SK-N-MC (cell line): ENCODE data around the gene PLXNA2.
A peak's percentile ranks its signal among the peaks of the same experiment; 100 is the strongest.

ENCODE experiments used
- DNase-seq: peaks from one replicate; pipeline ENCODE4 v3.0.0-alpha.2; 2011; ENCODE audit warnings: low read depth, low spot score
- H3K27ac ChIP-seq: fragments of 200-600 bp; sonication (generic); 2 replicates; pipeline ENCODE4 v1.5.1; 2016; ENCODE audit warnings: mixed run types
- H3K36me3 ChIP-seq: fragments of 200-600 bp; sonication (generic); 2 replicates; pipeline ENCODE4 v1.6.1; 2017; ENCODE audit warnings: antibody characterized with exemption, low read length, mixed read lengths; ENCODE audit not compliant: insufficient read depth
- H3K4me3 ChIP-seq: fragments of 200-600 bp; sonication (generic); 2 replicates; pipeline ENCODE4 v1.5.1; 2016
- H3K9ac ChIP-seq: fragments of 200-600 bp; sonication (generic); 2 replicates; pipeline ENCODE4 v1.8.0; 2017; ENCODE audit warnings: mixed run types, mixed read lengths; ENCODE audit not compliant: insufficient read length
- H3K9me3 ChIP-seq: fragments of 200-600 bp; sonication (generic); 2 replicates; pipeline ENCODE4 v1.6.1; 2017; ENCODE audit warnings: low read depth, mild to moderate bottlenecking, antibody characterized with exemption, low read length, moderate library complexity, mixed read lengths
- EZH2 ChIP-seq: fragments of 200-600 bp; sonication (generic); IDR thresholded peaks from one replicate; pipeline ENCODE4 v1.6.1; 2017; ENCODE audit warnings: antibody characterized with exemption
- FOXP2 ChIP-seq: optimal IDR thresholded peaks from 2 replicates; pipeline ENCODE3; 2011; ENCODE audit warnings: mild to moderate bottlenecking, moderate library complexity; ENCODE audit not compliant: insufficient read depth; ENCODE audit errors: extremely low read length, control extremely low read depth
- POLR2AphosphoS5 ChIP-seq: IDR thresholded peaks from 2 replicates; pipeline ENCODE4 v1.6.1; 2012; ENCODE audit warnings: mild to moderate bottlenecking, low read depth, low read length, borderline replicate concordance

Gene PLXNA2

DNA sequence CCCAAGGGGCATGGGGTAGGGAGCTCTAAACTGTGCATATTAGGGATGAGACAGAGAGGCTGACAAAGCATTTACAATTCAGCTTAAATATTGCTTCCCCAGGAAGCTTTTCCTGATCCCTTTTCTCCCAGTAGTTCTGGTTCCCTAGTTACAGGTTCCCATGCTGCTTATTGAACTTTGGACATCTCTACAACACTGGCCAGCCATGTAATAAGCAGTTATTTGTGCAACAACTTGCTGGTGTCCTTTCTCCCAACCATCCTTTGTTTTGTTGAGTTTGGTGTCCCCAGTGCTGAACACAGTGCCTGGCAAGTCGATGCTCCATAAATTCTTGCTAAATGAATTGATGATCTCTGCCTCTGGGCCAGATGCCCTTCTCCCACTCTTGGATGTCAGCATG is 80.6 kb downstream of the PLXNA2 start:
- no peak for TF ChIP-seq POLR2AphosphoS5
- TF ChIP-seq FOXP2: no peak
- TF ChIP-seq EZH2: no peak
- H3K9me3 ChIP-seq: no peaks in the 10 kb centered on the region

GRCh38 chr1:208162903-208163302 is 81.3 kb downstream of the PLXNA2 start:
- no peak for TF ChIP-seq EZH2
- TF ChIP-seq POLR2AphosphoS5: no peak
- no peak for TF ChIP-seq FOXP2
- no peak for DNase-seq

More for the DNA sequence above, 80.6 kb downstream of the PLXNA2 start:
- H3K36me3 ChIP-seq: no peaks in the 10 kb centered on the region
- no peak for DNase-seq
- no peak overlapping the region for H3K27ac ChIP-seq
- no peak overlapping the region for H3K4me3 ChIP-seq
- H3K9ac ChIP-seq: no peak overlapping the region

GRCh38 chr1:208161656-208162375 is 82.4 kb downstream of the PLXNA2 start:
- Histone ChIP-seq H3K9me3 (no peaks in the 10 kb centered on the region), H3K27ac (peak overlapping the region; percentile 80), H3K9ac (no peak overlapping the region)

More at GRCh38 chr1:208162903-208163302, 81.3 kb downstream of the PLXNA2 start:
- H3K27ac ChIP-seq: no peak overlapping the region
- no peaks in the 10 kb centered on the region for H3K9me3 ChIP-seq
- no peak overlapping the region for H3K4me3 ChIP-seq
- H3K9ac ChIP-seq: no peak overlapping the region
- no peaks in the 10 kb centered on the region for H3K36me3 ChIP-seq

GRCh38 chr1:208161005-208161404 is 83.2 kb downstream of the PLXNA2 start:
- no peak for DNase-seq
- no peak for TF ChIP-seq EZH2
- TF ChIP-seq POLR2AphosphoS5: no peak
- TF ChIP-seq FOXP2: no peak
- H3K27ac ChIP-seq: peak overlapping the region; percentile 80

More at GRCh38 chr1:208161656-208162375, 82.4 kb downstream of the PLXNA2 start:
- no peak for DNase-seq
- Histone ChIP-seq H3K4me3 (peak overlapping the region; percentile 57), H3K36me3 (no peaks in the 10 kb centered on the region)
- no peak for TF ChIP-seq POLR2AphosphoS5
- no peak for TF ChIP-seq EZH2
- no peak for TF ChIP-seq FOXP2

GRCh38 chr1:208160259-208160819 is 83.8 kb downstream of the PLXNA2 start:
- H3K9ac ChIP-seq: no peak overlapping the region

More at GRCh38 chr1:208161005-208161404, 83.2 kb downstream of the PLXNA2 start:
- H3K9me3 ChIP-seq: no peaks in the 10 kb centered on the region
- peak overlapping the region; percentile 57 for H3K4me3 ChIP-seq
- H3K36me3 ChIP-seq: no peaks in the 10 kb centered on the region
- H3K9ac ChIP-seq: no peak overlapping the region

GRCh38 chr1:208159555-208160258 is 84.5 kb downstream of the PLXNA2 start:
- no peak overlapping the region for H3K9ac ChIP-seq
- no peak for TF ChIP-seq FOXP2
- TF ChIP-seq POLR2AphosphoS5: no peak
- no peak for TF ChIP-seq EZH2
- no peak overlapping the region for H3K4me3 ChIP-seq
- no peaks in the 10 kb centered on the region for H3K36me3 ChIP-seq
- H3K9me3 ChIP-seq: no peaks in the 10 kb centered on the region
- no peak overlapping the region for H3K27ac ChIP-seq
- no peak for DNase-seq

More at GRCh38 chr1:208160259-208160819, 83.8 kb downstream of the PLXNA2 start:
- Histone ChIP-seq H3K4me3 (no peak overlapping the region), H3K27ac (peak overlapping the region; percentile 80), H3K9me3 (no peaks in the 10 kb centered on the region), H3K36me3 (no peaks in the 10 kb centered on the region)
- DNase-seq: no peak
- TF ChIP-seq POLR2AphosphoS5: no peak
- no peak for TF ChIP-seq EZH2
- TF ChIP-seq FOXP2: no peak

GRCh38 chr1:208158640-208159554 is 85.3 kb downstream of the PLXNA2 start:
- Histone ChIP-seq H3K27ac (no peak overlapping the region), H3K9me3 (no peaks in the 10 kb centered on the region), H3K9ac (no peak overlapping the region), H3K4me3 (no peak overlapping the region), H3K36me3 (no peaks in the 10 kb centered on the region)
- TF ChIP-seq FOXP2: no peak
- TF ChIP-seq POLR2AphosphoS5: no peak
- no peak for TF ChIP-seq EZH2
- DNase-seq: no peak
